Mucosa of stomach (tissue), 1 donor: ENCODE results near the gene CXCL12.

Experiments used
- H3K27me3 ChIP-seq: one replicate; pipeline ENCODE4 v1.7.0; 2013; ENCODE audit warnings: mild to moderate bottlenecking, low read length; ENCODE audit not compliant: control insufficient read depth, insufficient read depth
- H3K36me3 ChIP-seq: one replicate; pipeline ENCODE4 v1.7.0; 2013; ENCODE audit warnings: low read length; ENCODE audit not compliant: control insufficient read depth, insufficient read depth
- H3K4me1 ChIP-seq: one replicate; pipeline ENCODE4 v1.7.0; 2013; ENCODE audit warnings: mild to moderate bottlenecking, low read length; ENCODE audit not compliant: control insufficient read depth, insufficient read depth
- H3K4me3 ChIP-seq: one replicate; pipeline ENCODE4 v1.7.0; 2013; ENCODE audit warnings: low read length
- H3K9ac ChIP-seq: one replicate; pipeline ENCODE4 v1.7.0; 2013; ENCODE audit warnings: mild to moderate bottlenecking, low read length, moderate library complexity
- H3K9me3 ChIP-seq: one replicate; pipeline ENCODE4 v1.7.0; 2013; ENCODE audit warnings: mild to moderate bottlenecking, low read length, moderate library complexity; ENCODE audit not compliant: control insufficient read depth
- donor health status: Pancreatic carcinoma.

The CXCL12 gene

GRCh38 chr10:44397476-44398225 is 12.8 kb upstream of the CXCL12 start:
- Histone ChIP-seq H3K9me3 (no peaks in the 10 kb centered on the region), H3K4me1 (no peaks in the 10 kb centered on the region), H3K9ac (no peak overlapping the region), H3K4me3 (no peak overlapping the region), H3K27me3 (peaks cover 5% of the 10 kb centered on the region), H3K36me3 (no peaks in the 10 kb centered on the region)

GRCh38 chr10:44396671-44397191 is 11.8 kb upstream of the CXCL12 start:
- Histone ChIP-seq H3K4me1 (no peaks in the 10 kb centered on the region), H3K4me3 (no peak overlapping the region), H3K36me3 (no peaks in the 10 kb centered on the region), H3K9ac (no peak overlapping the region), H3K27me3 (peaks cover 5% of the 10 kb centered on the region), H3K9me3 (no peaks in the 10 kb centered on the region)

GRCh38 chr10:44395902-44396670 is 11.2 kb upstream of the CXCL12 start:
- no peaks in the 10 kb centered on the region for H3K36me3 ChIP-seq
- H3K9me3 ChIP-seq = no peaks in the 10 kb centered on the region
- H3K4me1 ChIP-seq = no peaks in the 10 kb centered on the region
- peaks cover 5% of the 10 kb centered on the region for H3K27me3 ChIP-seq
- no peak overlapping the region for H3K9ac ChIP-seq
- H3K4me3 ChIP-seq = no peak overlapping the region

GRCh38 chr10:44395396-44395795 is 10.5 kb upstream of the CXCL12 start:
- peaks cover 5% of the 10 kb centered on the region for H3K27me3 ChIP-seq
- H3K4me3 ChIP-seq = no peak overlapping the region
- H3K9me3 ChIP-seq = no peaks in the 10 kb centered on the region
- H3K4me1 ChIP-seq = no peaks in the 10 kb centered on the region
- H3K36me3 ChIP-seq = no peaks in the 10 kb centered on the region
- H3K9ac ChIP-seq = no peak overlapping the region

- H3K4me3 ChIP-seq = no peak overlapping the region
- H3K36me3 ChIP-seq = no peaks in the 10 kb centered on the region
- H3K9me3 ChIP-seq = no peaks in the 10 kb centered on the region
- H3K4me1 ChIP-seq = no peaks in the 10 kb centered on the region
- no peak overlapping the region for H3K9ac ChIP-seq
- peaks cover 5% of the 10 kb centered on the region for H3K27me3 ChIP-seq
Observed at GRCh38 chr10:44394696-44395381, 9.9 kb upstream of the CXCL12 start.

- Histone ChIP-seq H3K9ac (no peak overlapping the region), H3K4me3 (no peak overlapping the region), H3K9me3 (no peaks in the 10 kb centered on the region), H3K36me3 (no peaks in the 10 kb centered on the region), H3K4me1 (no peaks in the 10 kb centered on the region), H3K27me3 (peaks cover 5% of the 10 kb centered on the region)
Observed at GRCh38 chr10:44393834-44394547, 9.1 kb upstream of the CXCL12 start.

- no peak overlapping the region for H3K4me3 ChIP-seq
- no peaks in the 10 kb centered on the region for H3K9me3 ChIP-seq
- no peak overlapping the region for H3K9ac ChIP-seq
- H3K4me1 ChIP-seq = no peaks in the 10 kb centered on the region
- H3K27me3 ChIP-seq = peaks cover 4% of the 10 kb centered on the region
- H3K36me3 ChIP-seq = no peaks in the 10 kb centered on the region
Observed at GRCh38 chr10:44393051-44393630, 8.2 kb upstream of the CXCL12 start.

GRCh38 chr10:44392420-44392819 is 7.5 kb upstream of the CXCL12 start:
- Histone ChIP-seq H3K4me3 (no peak overlapping the region), H3K9ac (no peak overlapping the region), H3K9me3 (no peaks in the 10 kb centered on the region)

GRCh38 chr10:44391981-44392380 is 7.1 kb upstream of the CXCL12 start:
- Histone ChIP-seq H3K36me3 (no peaks in the 10 kb centered on the region), H3K27me3 (peaks cover under 1% of the 10 kb centered on the region), H3K4me1 (peaks cover under 1% of the 10 kb centered on the region), H3K9ac (no peak overlapping the region), H3K4me3 (no peak overlapping the region), H3K9me3 (no peaks in the 10 kb centered on the region)

More at GRCh38 chr10:44392420-44392819, 7.5 kb upstream of the CXCL12 start:
- Histone ChIP-seq H3K27me3 (no peaks in the 10 kb centered on the region), H3K36me3 (no peaks in the 10 kb centered on the region), H3K4me1 (no peaks in the 10 kb centered on the region)

- no peak overlapping the region for H3K4me3 ChIP-seq
- no peaks in the 10 kb centered on the region for H3K36me3 ChIP-seq
- H3K4me1 ChIP-seq = peaks cover 8% of the 10 kb centered on the region
- peaks cover 14% of the 10 kb centered on the region for H3K27me3 ChIP-seq
- no peak overlapping the region for H3K9ac ChIP-seq
- H3K9me3 ChIP-seq = no peaks in the 10 kb centered on the region
Observed at GRCh38 chr10:44390585-44391072, 5.7 kb upstream of the CXCL12 start.

- H3K9ac ChIP-seq = no peak overlapping the region
- H3K36me3 ChIP-seq = no peaks in the 10 kb centered on the region
- H3K27me3 ChIP-seq = peaks cover 22% of the 10 kb centered on the region
- peaks cover 15% of the 10 kb centered on the region for H3K4me1 ChIP-seq
- no peak overlapping the region for H3K4me3 ChIP-seq
- H3K9me3 ChIP-seq = no peaks in the 10 kb centered on the region
Observed at GRCh38 chr10:44389556-44389955, 4.7 kb upstream of the CXCL12 start.
